Mesenchymal stem cell (in vitro differentiated cells and primary cell): ENCODE results near the gene PARN.

Source experiments
- DNase-seq: peaks from one replicate; pipeline ENCODE4 v3.0.0-alpha.2; 2013
- H2AFZ ChIP-seq: one replicate; pipeline ENCODE4 v1.6.1; 2013; ENCODE audit warnings: low read depth, mild to moderate bottlenecking, control low read depth, inconsistent platforms, low read length, moderate library complexity
- H2AK5ac ChIP-seq: 2 replicates; pipeline ENCODE4 v1.6.1; 2013; ENCODE audit warnings: low read length, moderate library complexity, mild to moderate bottlenecking, inconsistent platforms; ENCODE audit not compliant: severe bottlenecking
- H2BK120ac ChIP-seq: one replicate; pipeline ENCODE4 v1.6.1; 2013; ENCODE audit warnings: low read depth, mild to moderate bottlenecking, inconsistent platforms, low read length, moderate library complexity
- H2BK12ac ChIP-seq, 2 experiments: one replicate each; pipeline ENCODE4 v1.6.1; 2013; ENCODE audit warnings: inconsistent platforms in 2 of 2, low read length in 2 of 2, mild to moderate bottlenecking in 2 of 2, moderate library complexity in 2 of 2, control low read depth in 1 of 2
- H2BK15ac ChIP-seq: one replicate; pipeline ENCODE4 v1.6.1; 2013; ENCODE audit warnings: mild to moderate bottlenecking, low read depth, inconsistent platforms; ENCODE audit not compliant: poor library complexity, severe bottlenecking
- H2BK5ac ChIP-seq: 2 replicates; pipeline ENCODE4 v1.6.1; 2013; ENCODE audit warnings: low read depth, mild to moderate bottlenecking, low read length, control low read depth, inconsistent platforms; ENCODE audit not compliant: poor library complexity, severe bottlenecking
- H3K14ac ChIP-seq, 2 experiments: one replicate each; pipeline ENCODE4 v1.6.1; 2013; ENCODE audit warnings: inconsistent platforms in 2 of 2, low read length in 2 of 2, control low read depth in 1 of 2, mild to moderate bottlenecking in 1 of 2, moderate library complexity in 1 of 2
- H3K18ac ChIP-seq, 2 experiments: one replicate each; pipeline ENCODE4 v1.6.1; 2013; ENCODE audit warnings: inconsistent platforms in 2 of 2, low read length in 2 of 2, control low read depth in 1 of 2, low read depth in 1 of 2, mild to moderate bottlenecking in 1 of 2
- H3K23ac ChIP-seq, 2 experiments: one replicate each; pipeline ENCODE4 v1.6.1; 2013; ENCODE audit warnings: inconsistent platforms in 2 of 2, low read length in 2 of 2, mild to moderate bottlenecking in 2 of 2, moderate library complexity in 2 of 2, control low read depth in 1 of 2
- H3K27ac ChIP-seq: 2 replicates; pipeline ENCODE4 v1.5.1; 2013; ENCODE audit warnings: mild to moderate bottlenecking, moderate library complexity, low read length, control low read depth, inconsistent platforms; ENCODE audit not compliant: poor library complexity, severe bottlenecking
- H3K27me3 ChIP-seq, 2 experiments: 2 replicates each; pipeline versions ENCODE4 v1.6.1 to v1.7.0; 2013; ENCODE audit warnings: low read length in 2 of 2, mild to moderate bottlenecking in 2 of 2, moderate library complexity in 2 of 2, control low read depth in 1 of 2, inconsistent platforms in 1 of 2; ENCODE audit not compliant: control insufficient read depth in 1 of 2, insufficient read depth in 1 of 2
- H3K36me3 ChIP-seq, 2 experiments: 2 replicates each; pipeline versions ENCODE4 v1.6.1 to v1.7.0; 2013; ENCODE audit warnings: low read length in 2 of 2, control low read depth in 1 of 2, inconsistent platforms in 1 of 2, low read depth in 1 of 2, mild to moderate bottlenecking in 1 of 2; ENCODE audit not compliant: insufficient read depth in 2 of 2, control insufficient read depth in 1 of 2
- H3K4ac ChIP-seq, 2 experiments: one replicate each; pipeline ENCODE4 v1.6.1; 2013; ENCODE audit warnings: inconsistent platforms in 2 of 2, low read length in 2 of 2, mild to moderate bottlenecking in 2 of 2, moderate library complexity in 2 of 2, control low read depth in 1 of 2, low read depth in 1 of 2
- H3K4me1 ChIP-seq: 2 replicates; pipeline ENCODE4 v1.6.1; 2013; ENCODE audit warnings: low read depth, low read length, control low read depth; ENCODE audit not compliant: control insufficient read depth, insufficient read depth
- H3K4me2 ChIP-seq: 2 replicates; pipeline ENCODE4 v1.6.1; 2013; ENCODE audit warnings: low read length, mild to moderate bottlenecking, inconsistent platforms; ENCODE audit not compliant: poor library complexity, severe bottlenecking
- H3K4me3 ChIP-seq, 2 experiments: 2 replicates each; pipeline versions ENCODE4 v1.5.1 to v1.7.0; 2013; ENCODE audit warnings: low read length in 2 of 2, mild to moderate bottlenecking in 2 of 2, control low read depth in 1 of 2, low read depth in 1 of 2; ENCODE audit not compliant: insufficient read depth in 1 of 2
- H3K79me1 ChIP-seq: replicated peaks from 2 replicates; pipeline ENCODE4 v1.6.1; 2013; ENCODE audit warnings: mild to moderate bottlenecking, control low read depth, low read length, inconsistent platforms; ENCODE audit not compliant: poor library complexity, severe bottlenecking
- H3K9ac ChIP-seq: 2 replicates; pipeline ENCODE4 v1.7.0; 2013; ENCODE audit warnings: mild to moderate bottlenecking, low read length, moderate library complexity
- H3K9me3 ChIP-seq: 2 replicates; pipeline ENCODE4 v1.7.0; 2013; ENCODE audit warnings: mild to moderate bottlenecking, low read length; ENCODE audit not compliant: control insufficient read depth
- H4K8ac ChIP-seq: one replicate; pipeline ENCODE4 v1.6.1; 2013; ENCODE audit warnings: inconsistent platforms, mild to moderate bottlenecking, low read length, moderate library complexity
- H4K91ac ChIP-seq: one replicate; pipeline ENCODE4 v1.6.1; 2013; ENCODE audit warnings: mild to moderate bottlenecking, low read length, inconsistent platforms
- WGBS: methylation state at CpG from one replicate; pipeline ENCODE4 v1.1.7; 2013; ENCODE audit warnings: mixed read lengths; 5-methylcytosine and 5-hydroxymethylcytosine counted together

PARN gene

DNA sequence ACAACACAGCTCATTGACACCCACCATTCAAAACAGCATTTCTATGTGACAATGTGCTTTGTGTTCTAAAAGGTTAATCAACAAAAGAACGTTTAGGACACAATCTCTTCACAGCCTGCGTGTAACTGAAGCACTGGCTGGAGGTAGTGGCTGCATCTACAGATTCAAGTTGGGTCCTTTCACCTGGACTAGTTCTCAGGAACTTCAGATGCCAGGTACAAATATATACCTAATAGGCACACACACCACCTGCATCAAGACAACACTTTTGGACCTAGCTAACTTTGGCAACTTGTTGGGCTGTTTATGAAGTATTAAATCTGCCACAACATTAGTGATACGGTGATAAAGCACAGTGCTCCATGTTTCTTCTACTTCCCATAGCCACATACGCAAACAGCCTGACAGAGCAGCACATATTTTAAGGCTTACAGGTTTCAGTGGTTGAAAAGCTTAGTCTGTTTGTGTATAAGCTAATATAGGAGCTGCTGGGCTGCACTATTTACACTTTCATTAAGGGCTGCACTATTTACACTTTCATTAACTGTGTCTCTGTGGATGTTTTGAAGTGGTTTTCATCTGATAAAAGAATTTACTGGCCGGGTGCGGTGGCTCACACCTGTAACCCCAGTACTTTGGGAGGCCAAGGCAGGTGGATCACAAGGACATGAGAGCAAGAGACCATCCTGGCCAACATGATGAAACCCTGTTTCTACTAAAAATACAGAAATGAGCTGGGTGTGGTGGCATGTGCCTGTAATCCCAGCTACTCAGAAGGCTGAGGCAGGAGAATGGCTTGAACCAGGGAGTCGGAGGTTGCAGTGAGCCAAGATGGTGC lies 132.6 kb downstream of the PARN start:
- no peak overlapping the region for H3K4me3 ChIP-seq
- no peak overlapping the region for H3K14ac ChIP-seq
- no peak overlapping the region for H3K27ac ChIP-seq
- no peak overlapping the region for H3K18ac ChIP-seq
- H2BK15ac ChIP-seq = no peak overlapping the region
- H2AK5ac ChIP-seq = peak overlapping the region; percentile 73
- H2BK12ac ChIP-seq = no peak overlapping the region
- peak; percentile 26 for DNase-seq
- H4K91ac ChIP-seq = no peak overlapping the region
- peaks cover 2 to 4% of the 10 kb centered on the region in 2 experiments for H3K36me3 ChIP-seq
- H2BK120ac ChIP-seq = no peak overlapping the region
- no peak overlapping the region for H3K9ac ChIP-seq
- peaks cover 21% of the 10 kb centered on the region for H3K4me1 ChIP-seq
- peaks cover 22% of the 10 kb centered on the region for H3K79me1 ChIP-seq
- H3K23ac ChIP-seq = no peak overlapping the region
- H3K27me3 ChIP-seq = no peaks in the 10 kb centered on the region
- no peak overlapping the region for H2AFZ ChIP-seq
- 86% methylated on average over 5 of the region's 7 CpGs for WGBS
- no peak overlapping the region for H3K4ac ChIP-seq
- H2BK5ac ChIP-seq = no peak overlapping the region
- no peak overlapping the region for H3K4me2 ChIP-seq
- no peaks in the 10 kb centered on the region for H3K9me3 ChIP-seq
- H4K8ac ChIP-seq = no peak overlapping the region

GRCh38 chr16:14496786-14497185 lies 133.3 kb downstream of the PARN start:
- 63% methylated on average over 7 of the region's 7 CpGs for WGBS
- Histone ChIP-seq H2BK120ac (no peak overlapping the region), H3K9ac (no peak overlapping the region)

GRCh38 chr16:14496047-14496770 lies 133.9 kb downstream of the PARN start:
- Histone ChIP-seq H3K4me2 (no peak overlapping the region), H3K4me3 (no peak overlapping the region), H2BK5ac (no peak overlapping the region), H4K91ac (no peak overlapping the region), H3K36me3 (peaks cover 2 to 4% of the 10 kb centered on the region in 2 experiments), H3K9ac (no peak overlapping the region), H2AK5ac (peak overlapping the region; percentile 1), H2BK15ac (no peak overlapping the region), H3K14ac (no peak overlapping the region), H4K8ac (no peak overlapping the region), H3K27me3 (no peaks in the 10 kb centered on the region), H3K27ac (no peak overlapping the region), H3K79me1 (peaks cover 25% of the 10 kb centered on the region), H3K18ac (no peak overlapping the region), H2BK12ac (no peak overlapping the region), H3K9me3 (no peaks in the 10 kb centered on the region), H3K4me1 (peaks cover 21% of the 10 kb centered on the region), H3K4ac (no peak overlapping the region), H2BK120ac (no peak overlapping the region), H3K23ac (no peak overlapping the region), H2AFZ (no peak overlapping the region)
- 64% methylated on average over 3 of the region's 7 CpGs for WGBS
- DNase-seq = no peak

More at GRCh38 chr16:14496786-14497185, 133.3 kb downstream of the PARN start:
- H2BK5ac ChIP-seq = no peak overlapping the region
- H3K9me3 ChIP-seq = no peaks in the 10 kb centered on the region
- DNase-seq = no peak
- no peak overlapping the region for H2BK12ac ChIP-seq
- H3K4me2 ChIP-seq = no peak overlapping the region
- no peak overlapping the region for H2AFZ ChIP-seq
- no peak overlapping the region for H3K27ac ChIP-seq
- H3K79me1 ChIP-seq = peaks cover 24% of the 10 kb centered on the region
- H4K8ac ChIP-seq = no peak overlapping the region
- H2BK15ac ChIP-seq = no peak overlapping the region
- H3K36me3 ChIP-seq = peaks cover 2 to 4% of the 10 kb centered on the region in 2 experiments
- H3K18ac ChIP-seq = no peak overlapping the region
- H3K4me1 ChIP-seq = peaks cover 21% of the 10 kb centered on the region
- peak overlapping the region; percentile 75 for H2AK5ac ChIP-seq
- H3K4ac ChIP-seq = no peak overlapping the region
- H4K91ac ChIP-seq = no peak overlapping the region
- H3K14ac ChIP-seq = no peak overlapping the region
- H3K4me3 ChIP-seq = no peak overlapping the region
- H3K27me3 ChIP-seq = no peaks in the 10 kb centered on the region
- no peak overlapping the region for H3K23ac ChIP-seq
